ENCODE measurements around the gene NME1.
"Not testable (repeated sequence)": the region's sequence is repeated elsewhere in the genome, so short reads cannot be mapped to it uniquely, and the experiment has no call there.

DNA sequence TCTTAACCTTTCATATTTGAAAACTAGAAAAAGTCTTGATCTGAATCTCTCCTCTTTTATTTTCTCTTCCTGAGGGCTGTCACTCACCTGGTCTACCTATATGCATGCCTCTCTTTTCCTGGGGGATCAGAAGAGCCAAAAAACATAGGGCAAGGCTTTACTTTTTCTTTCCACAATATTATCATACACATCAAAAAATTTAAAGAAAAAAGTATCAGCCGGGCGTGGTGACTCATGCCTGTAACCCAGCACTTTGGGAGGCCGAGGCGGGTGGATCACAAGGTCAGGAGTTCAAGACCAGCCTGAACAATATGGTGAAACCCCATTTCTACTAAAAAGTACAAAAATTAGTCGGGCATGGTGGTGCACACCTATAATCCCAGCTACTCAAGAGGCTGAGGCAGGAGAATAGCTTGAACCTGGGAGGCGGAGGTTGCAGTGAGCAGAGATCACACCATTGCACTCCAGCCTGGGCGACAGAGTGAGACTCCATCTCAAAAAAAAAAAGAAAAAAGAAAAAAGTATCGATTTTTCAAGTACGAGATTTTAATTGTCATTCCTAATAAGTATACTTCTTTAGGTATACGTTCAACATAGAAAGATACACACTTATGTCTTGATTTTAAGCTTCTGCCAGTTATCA, 30.8 kb upstream of the NME1 start:
- TF ChIP-seq NFIC (IDR thresholded peaks at IDR 0.05; ENCODE audit: low read depth, low read length); CREB1 (IDR thresholded peaks at IDR 0.05; ENCODE audit: low read depth); CHD2 (IDR thresholded peaks at IDR 0.05; ENCODE audit: borderline replicate concordance, low read depth, low read length); EZH2 (IDR thresholded peaks at IDR 0.05; ENCODE audit: borderline replicate concordance, control insufficient read depth, low read depth, low read length); HDAC2 (IDR thresholded peaks at IDR 0.05); POLR2A (IDR thresholded peaks at IDR 0.05; ENCODE audit: low read depth, low read length); DPF2 (IDR thresholded peaks at IDR 0.05); NR2C1 (IDR thresholded peaks at IDR 0.05); SUZ12 (IDR thresholded peaks at IDR 0.05; ENCODE audit: unreplicated experiment); TAF1 (IDR thresholded peaks at IDR 0.05; ENCODE audit: borderline replicate concordance, low read depth, low read length): not testable (repeated sequence)
- TF ChIP-seq, protein P1, sequence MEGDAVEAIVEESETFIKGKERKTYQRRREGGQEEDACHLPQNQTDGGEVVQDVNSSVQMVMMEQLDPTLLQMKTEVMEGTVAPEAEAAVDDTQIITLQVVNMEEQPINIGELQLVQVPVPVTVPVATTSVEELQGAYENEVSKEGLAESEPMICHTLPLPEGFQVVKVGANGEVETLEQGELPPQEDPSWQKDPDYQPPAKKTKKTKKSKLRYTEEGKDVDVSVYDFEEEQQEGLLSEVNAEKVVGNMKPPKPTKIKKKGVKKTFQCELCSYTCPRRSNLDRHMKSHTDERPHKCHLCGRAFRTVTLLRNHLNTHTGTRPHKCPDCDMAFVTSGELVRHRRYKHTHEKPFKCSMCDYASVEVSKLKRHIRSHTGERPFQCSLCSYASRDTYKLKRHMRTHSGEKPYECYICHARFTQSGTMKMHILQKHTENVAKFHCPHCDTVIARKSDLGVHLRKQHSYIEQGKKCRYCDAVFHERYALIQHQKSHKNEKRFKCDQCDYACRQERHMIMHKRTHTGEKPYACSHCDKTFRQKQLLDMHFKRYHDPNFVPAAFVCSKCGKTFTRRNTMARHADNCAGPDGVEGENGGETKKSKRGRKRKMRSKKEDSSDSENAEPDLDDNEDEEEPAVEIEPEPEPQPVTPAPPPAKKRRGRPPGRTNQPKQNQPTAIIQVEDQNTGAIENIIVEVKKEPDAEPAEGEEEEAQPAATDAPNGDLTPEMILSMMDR (IDR thresholded peaks at IDR 0.05 in 2 of 3, conservative IDR thresholded peaks at IDR 0.05 in 1 of 3; ENCODE audit: control insufficient read depth in 2 of 3, extremely low read depth in 1 of 3, insufficient read depth in 1 of 3, low read depth in 3 of 3, low read length in 3 of 3): not testable (repeated sequence)
- TF ChIP-seq, protein P2, sequence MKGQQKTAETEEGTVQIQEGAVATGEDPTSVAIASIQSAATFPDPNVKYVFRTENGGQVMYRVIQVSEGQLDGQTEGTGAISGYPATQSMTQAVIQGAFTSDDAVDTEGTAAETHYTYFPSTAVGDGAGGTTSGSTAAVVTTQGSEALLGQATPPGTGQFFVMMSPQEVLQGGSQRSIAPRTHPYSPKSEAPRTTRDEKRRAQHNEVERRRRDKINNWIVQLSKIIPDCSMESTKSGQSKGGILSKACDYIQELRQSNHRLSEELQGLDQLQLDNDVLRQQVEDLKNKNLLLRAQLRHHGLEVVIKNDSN (IDR thresholded peaks at IDR 0.05; ENCODE audit: borderline replicate concordance, extremely low read length, insufficient read depth, low read depth, low read length): not testable (repeated sequence)

Data from GM12878 (cell line).